B cell (primary cell): Measurements from ENCODE around the gene PPP1R7. TPM values are rescaled to one million over a fixed set of nuclear protein-coding genes. Genes with fewer than 3 reads are reported as not detected.

Experiments
- ATAC-seq: fragments of 200-7000 bp; cut with Tn5 transposase; one replicate; pipeline ENCODE4 v1.10.0; 2021; ENCODE audit warnings: low read depth, mild to moderate bottlenecking, moderate number of reproducible peaks, moderate library complexity
- CTCF ChIA-PET: fragments of 350-600 bp; sonication (Branson Sonifier 250); formaldehyde crosslinking; loops from one replicate; lab custom pipeline; 2021; ENCODE audit warnings: antibody characterized with exemption, inconsistent platforms; lab: Charles Lee
- POLR2A ChIA-PET: fragments of 350-600 bp; sonication (Branson Sonifier 250); formaldehyde crosslinking; loops from one replicate; lab custom pipeline; 2021; ENCODE audit warnings: antibody characterized with exemption; lab: Charles Lee
- DNase-seq: peaks from one replicate; pipeline ENCODE4 v3.0.0; 2013
- H2AFZ ChIP-seq: 2 replicates; pipeline ENCODE4 v1.6.1; 2012; ENCODE audit warnings: mild to moderate bottlenecking, low read depth, low read length; ENCODE audit not compliant: insufficient read depth, poor library complexity, severe bottlenecking
- H3K27ac ChIP-seq, 2 donors: 1 replicate in 1 of 2; 2 replicates in 1 of 2; pipeline ENCODE4 v1.5.1; 2012 to 2013; ENCODE audit warnings: low read length in 2 of 2, mild to moderate bottlenecking in 2 of 2, moderate library complexity in 1 of 2
- H3K27me3 ChIP-seq, 4 experiments: fragments of 200-600 bp in 1 of 4; sonication (generic) in 1 of 4; replicated peaks in 1 of 4; 1 replicate in 2 of 4; 2 replicates in 2 of 4; pipeline versions ENCODE4 v1.6.1 to v1.7.0; 2013 to 2016; ENCODE audit warnings: low read length in 3 of 4, mild to moderate bottlenecking in 2 of 4, mixed read lengths in 1 of 4, moderate library complexity in 1 of 4; ENCODE audit not compliant: insufficient read depth in 4 of 4, control insufficient read depth in 3 of 4; ENCODE audit errors: control extremely low read depth in 1 of 4
- H3K36me3 ChIP-seq, 2 experiments: replicated peaks in 1 of 2; 1 replicate in 1 of 2; 2 replicates in 1 of 2; pipeline versions ENCODE4 v1.6.1 to v1.7.1; 2013; ENCODE audit warnings: low read length in 1 of 2; ENCODE audit not compliant: insufficient read depth in 2 of 2, control insufficient read depth in 1 of 2; ENCODE audit errors: control extremely low read depth in 1 of 2, extremely low read depth in 1 of 2
- H3K4me1 ChIP-seq, 2 donors: fragments of 200-600 bp in 1 of 2; sonication (generic) in 1 of 2; 1 replicate in 1 of 2; 2 replicates in 1 of 2; pipeline versions ENCODE4 v1.5.1 to v1.6.1; 2013 to 2017; ENCODE audit warnings: low read length in 2 of 2; ENCODE audit not compliant: control insufficient read depth in 2 of 2, insufficient read depth in 2 of 2
- H3K4me2 ChIP-seq: replicated peaks from 2 replicates; pipeline ENCODE3; 2012; ENCODE audit warnings: mild to moderate bottlenecking, low read depth, low read length; ENCODE audit not compliant: poor library complexity, severe bottlenecking
- H3K4me3 ChIP-seq, 5 experiments: fragments of 200-600 bp in 1 of 5; sonication (generic) in 1 of 5; 1 replicate in 3 of 5; 2 replicates in 2 of 5; pipeline versions ENCODE4 v1.5.1 to v1.7.0; 2011 to 2016; ENCODE audit warnings: low read length in 4 of 5, mild to moderate bottlenecking in 4 of 5, low read depth in 2 of 5, control low read depth in 1 of 5, moderate library complexity in 1 of 5; ENCODE audit not compliant: insufficient read depth in 1 of 5; ENCODE audit errors: control extremely low read depth in 1 of 5, extremely low read depth in 1 of 5
- H3K79me2 ChIP-seq: fragments of 200-600 bp; sonication (generic); one replicate; pipeline ENCODE4 v1.6.0; 2016; ENCODE audit warnings: low read length; ENCODE audit not compliant: control insufficient read depth, insufficient read depth
- H3K9ac ChIP-seq: fragments of 200-600 bp; sonication (generic); 2 replicates; pipeline ENCODE4 v1.6.1; 2017; ENCODE audit warnings: mild to moderate bottlenecking, low read length, moderate library complexity
- H3K9me3 ChIP-seq, 3 donors: one replicate each; pipeline versions ENCODE4 v1.6.1 to v1.7.1; 2013; ENCODE audit warnings: low read length in 2 of 3; ENCODE audit not compliant: control insufficient read depth in 2 of 3, insufficient read depth in 1 of 3; ENCODE audit errors: control extremely low read depth in 1 of 3
- H4K20me1 ChIP-seq: 2 replicates; pipeline ENCODE4 v1.6.0; 2012; ENCODE audit warnings: mild to moderate bottlenecking, low read length; ENCODE audit not compliant: insufficient read depth, control insufficient read depth, poor library complexity, severe bottlenecking
- H3K27ac Mint-ChIP-seq: one replicate; pipeline ENCODE4 v1.8.0; 2021; ENCODE audit warnings: mixed read lengths
- H3K27me3 Mint-ChIP-seq: one replicate; pipeline ENCODE4 v1.8.0; 2021; ENCODE audit warnings: mixed read lengths
- H3K4me1 Mint-ChIP-seq: one replicate; pipeline ENCODE4 v1.8.0; 2021; ENCODE audit warnings: mixed read lengths
- H3K4me3 Mint-ChIP-seq: one replicate; pipeline ENCODE4 v1.8.0; 2021; ENCODE audit warnings: mixed read lengths
- H3K9me3 Mint-ChIP-seq: one replicate; pipeline ENCODE4 v1.8.0; 2022; ENCODE audit warnings: mixed read lengths; ENCODE audit not compliant: insufficient read depth
- EZH2 ChIP-seq: IDR thresholded peaks from 2 replicates; pipeline ENCODE4 v1.6.1; 2012; ENCODE audit warnings: borderline replicate concordance, low read depth, mild to moderate bottlenecking, moderate library complexity, low read length; ENCODE audit not compliant: insufficient read depth, poor library complexity, severe bottlenecking
- WGBS: methylation state at CpG from one replicate; pipeline ENCODE4 v1.1.5; 2013; ENCODE audit warnings: missing lambda C conversion rate; ENCODE audit not compliant: insufficient coverage; 5-methylcytosine and 5-hydroxymethylcytosine counted together
- intact Hi-C: fragments of 100-400 bp; cut with micrococcal nuclease; formaldehyde crosslinking; loops from one replicate; pipeline ENCODE4 v1.10.0; 2022
- polyA plus RNA-seq: library from polyadenylated mRNA; depleted of rRNA; stranded (reverse); fragments of >200 nt; gene quantifications from 2 replicates; pipeline ENCODE4 v1.2.3, GENCODE V29; 2012
- total RNA-seq, 2 donors: library from RNA; stranded (reverse); fragments of 120-200 nt in 1 of 2; gene quantifications; 1 replicate in 1 of 2; 2 replicates in 1 of 2; pipeline versions ENCODE4 v1.2.3 to v1.2.4, GENCODE V29; 2013 to 2022
- TF ChIP-seq, protein P1 (sequence below): fragments of 200-600 bp; IDR thresholded peaks from one replicate; pipeline ENCODE4 v1.8.0; 2022; ENCODE audit warnings: antibody characterized with exemption, mild to moderate bottlenecking

The PPP1R7 gene
- total and polyA plus RNA-seq, 2 donors (not counting 1 experiment from before 2014, with no cell fraction given) = 37.7 to 50.9 TPM

DNA sequence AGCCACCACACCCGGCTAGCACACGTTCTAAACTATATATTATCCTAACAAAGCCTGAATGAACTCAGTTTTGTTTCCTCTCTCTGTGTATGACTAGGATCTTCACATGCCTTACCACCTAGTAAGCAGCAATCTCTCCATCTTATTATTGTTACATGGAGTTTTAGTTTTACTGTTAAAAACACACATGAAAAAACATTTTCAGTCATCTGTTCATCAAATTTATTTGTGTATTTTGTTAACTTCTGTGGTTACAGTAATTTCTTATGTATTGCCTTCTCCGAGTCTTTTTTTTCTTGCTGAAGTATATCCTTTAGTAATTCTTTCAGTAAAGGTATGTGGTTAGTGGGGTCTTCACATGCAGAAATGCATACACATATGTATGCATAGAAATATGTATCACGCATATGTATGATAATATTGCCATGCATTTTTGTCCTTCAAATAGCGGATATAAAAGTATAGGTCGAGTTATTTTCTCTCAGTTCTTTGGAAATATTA lies 69.6 kb downstream of the PPP1R7 start:
- ChIA-PET CTCF (no interaction called here), POLR2A (no interaction called here)
- intact Hi-C loops = loop anchor here (5.0 to 10.0 kb wide), 2 partner anchors 68 to 415 kb away; partner anchors contain the start of genes ATG4B, PPP1R7 and THAP4

More for the DNA sequence above, 69.6 kb downstream of the PPP1R7 start:
- peaks cover 10 to 12% of the 10 kb centered on the region in 2 donors for H3K4me1 ChIP-seq
- Mint-ChIP-seq H3K27ac (no peak overlapping the region), H3K4me1 (peaks cover 14% of the 10 kb centered on the region), H3K9me3 (no peaks in the 10 kb centered on the region), H3K4me3 (no peak overlapping the region), H3K27me3 (no peaks in the 10 kb centered on the region)
- no peak overlapping the region for H3K4me3 ChIP-seq
- WGBS = no CpG with 5 or more reads among the region's 6 CpGs
- no peaks in the 10 kb centered on the region for H4K20me1 ChIP-seq
- no peaks in the 10 kb centered on the region for H3K9me3 ChIP-seq
- no peak overlapping the region for H3K9ac ChIP-seq
- peaks cover 0 to 2% (median 0%) of the 10 kb centered on the region in 4 experiments for H3K27me3 ChIP-seq
- DNase-seq (no peak), ATAC-seq (no peak)
- H3K4me2 ChIP-seq = no peak overlapping the region
- TF ChIP-seq, protein P1, sequence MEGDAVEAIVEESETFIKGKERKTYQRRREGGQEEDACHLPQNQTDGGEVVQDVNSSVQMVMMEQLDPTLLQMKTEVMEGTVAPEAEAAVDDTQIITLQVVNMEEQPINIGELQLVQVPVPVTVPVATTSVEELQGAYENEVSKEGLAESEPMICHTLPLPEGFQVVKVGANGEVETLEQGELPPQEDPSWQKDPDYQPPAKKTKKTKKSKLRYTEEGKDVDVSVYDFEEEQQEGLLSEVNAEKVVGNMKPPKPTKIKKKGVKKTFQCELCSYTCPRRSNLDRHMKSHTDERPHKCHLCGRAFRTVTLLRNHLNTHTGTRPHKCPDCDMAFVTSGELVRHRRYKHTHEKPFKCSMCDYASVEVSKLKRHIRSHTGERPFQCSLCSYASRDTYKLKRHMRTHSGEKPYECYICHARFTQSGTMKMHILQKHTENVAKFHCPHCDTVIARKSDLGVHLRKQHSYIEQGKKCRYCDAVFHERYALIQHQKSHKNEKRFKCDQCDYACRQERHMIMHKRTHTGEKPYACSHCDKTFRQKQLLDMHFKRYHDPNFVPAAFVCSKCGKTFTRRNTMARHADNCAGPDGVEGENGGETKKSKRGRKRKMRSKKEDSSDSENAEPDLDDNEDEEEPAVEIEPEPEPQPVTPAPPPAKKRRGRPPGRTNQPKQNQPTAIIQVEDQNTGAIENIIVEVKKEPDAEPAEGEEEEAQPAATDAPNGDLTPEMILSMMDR = no peak
- no peak for TF ChIP-seq EZH2
- no peak overlapping the region for H3K27ac ChIP-seq
- H3K36me3 ChIP-seq = no peaks in the 10 kb centered on the region
- H2AFZ ChIP-seq = no peak overlapping the region
- H3K79me2 ChIP-seq = no peaks in the 10 kb centered on the region
